Measurements from ENCODE around the gene OR1L8.
"Not testable (repeated sequence)": the region's sequence is repeated elsewhere in the genome, so short reads cannot be mapped to it uniquely, and the experiment has no call there.

The OR1L8 gene

GRCh38 chr9:122546196-122546595, 37.0 kb downstream of the OR1L8 start:
- no peak overlapping the region for H3K4me3 ChIP-seq (replicated peaks; ENCODE audit: low read depth, low read length)
- no peak for DNase-seq (ENCODE audit: low read depth)
- TF ChIP-seq CTCF (IDR thresholded peaks at IDR 0.05; ENCODE audit: low read length, missing control alignments): no peak

- no peak for TF ChIP-seq CTCF (IDR thresholded peaks at IDR 0.05; ENCODE audit: low read length, missing control alignments)
- no peak overlapping the region for H3K4me3 ChIP-seq (replicated peaks; ENCODE audit: low read depth, low read length)
- no peak for DNase-seq (ENCODE audit: low read depth)
Measured at GRCh38 chr9:122538757-122539156, 44.4 kb downstream of the OR1L8 start.

GRCh38 chr9:122537066-122537465, 46.1 kb downstream of the OR1L8 start:
- DNase-seq (ENCODE audit: low read depth); H3K4me3 ChIP-seq (replicated peaks; ENCODE audit: low read depth, low read length): not testable (repeated sequence)

- TF ChIP-seq CTCF (IDR thresholded peaks at IDR 0.05; ENCODE audit: low read length, missing control alignments): no peak
- no peak overlapping the region for H3K4me3 ChIP-seq (replicated peaks; ENCODE audit: low read depth, low read length)
- no peak for DNase-seq (ENCODE audit: low read depth)
Measured at GRCh38 chr9:122536134-122536533, 47.0 kb downstream of the OR1L8 start.

GRCh38 chr9:122531157-122531556, 52.0 kb downstream of the OR1L8 start:
- DNase-seq (ENCODE audit: low read depth); H3K4me3 ChIP-seq (replicated peaks; ENCODE audit: low read depth, low read length): not testable (repeated sequence)

GRCh38 chr9:122527193-122527592, 56.0 kb downstream of the OR1L8 start, which contains the start of gene OR1N1:
Gene OR1N1, minus strand, starts transcription at chr9:122527293. Its CDS starts 0 bp downstream, at chr9:122527293.
- no peak within 1 kb of the TSS for H3K4me3 ChIP-seq (replicated peaks; ENCODE audit: low read depth, low read length)
- no peak for TF ChIP-seq CTCF (IDR thresholded peaks at IDR 0.05; ENCODE audit: low read length, missing control alignments)
- DNase-seq (ENCODE audit: low read depth): no peak

- no peak for DNase-seq (ENCODE audit: low read depth)
- no peak overlapping the region for H3K4me3 ChIP-seq (replicated peaks; ENCODE audit: low read depth, low read length)
- TF ChIP-seq CTCF (IDR thresholded peaks at IDR 0.05; ENCODE audit: low read length, missing control alignments): no peak
Measured at GRCh38 chr9:122526602-122527001, 56.6 kb downstream of the OR1L8 start.

- no peak for TF ChIP-seq CTCF (IDR thresholded peaks at IDR 0.05; ENCODE audit: low read length, missing control alignments)
- no peak for DNase-seq (ENCODE audit: low read depth)
- no peak overlapping the region for H3K4me3 ChIP-seq (replicated peaks; ENCODE audit: low read depth, low read length)
Measured at GRCh38 chr9:122519376-122519775, 63.8 kb downstream of the OR1L8 start.
